Ishikawa (cell line): ENCODE data around the gene THSD4.

Source experiments
- CEBPB ChIP-seq: IDR thresholded peaks from 2 replicates; pipeline ENCODE4 v1.6.1; 2012
- EP300 ChIP-seq: IDR thresholded peaks from 2 replicates; pipeline ENCODE4 v1.6.1; 2012; ENCODE audit warnings: borderline replicate concordance
- FOXM1 ChIP-seq: IDR thresholded peaks from 2 replicates; pipeline ENCODE4 v1.6.1; 2012; ENCODE audit warnings: low read depth, borderline replicate concordance
- TEAD4 ChIP-seq: IDR thresholded peaks from 2 replicates; pipeline ENCODE4 v1.6.1; 2012
- ZBTB7A ChIP-seq: IDR thresholded peaks from 2 replicates; pipeline ENCODE4 v1.6.1; 2012; ENCODE audit warnings: low read depth
- TF ChIP-seq, protein P1 (sequence below): IDR thresholded peaks from 2 replicates; pipeline ENCODE4 v1.6.1; 2012

DNA sequence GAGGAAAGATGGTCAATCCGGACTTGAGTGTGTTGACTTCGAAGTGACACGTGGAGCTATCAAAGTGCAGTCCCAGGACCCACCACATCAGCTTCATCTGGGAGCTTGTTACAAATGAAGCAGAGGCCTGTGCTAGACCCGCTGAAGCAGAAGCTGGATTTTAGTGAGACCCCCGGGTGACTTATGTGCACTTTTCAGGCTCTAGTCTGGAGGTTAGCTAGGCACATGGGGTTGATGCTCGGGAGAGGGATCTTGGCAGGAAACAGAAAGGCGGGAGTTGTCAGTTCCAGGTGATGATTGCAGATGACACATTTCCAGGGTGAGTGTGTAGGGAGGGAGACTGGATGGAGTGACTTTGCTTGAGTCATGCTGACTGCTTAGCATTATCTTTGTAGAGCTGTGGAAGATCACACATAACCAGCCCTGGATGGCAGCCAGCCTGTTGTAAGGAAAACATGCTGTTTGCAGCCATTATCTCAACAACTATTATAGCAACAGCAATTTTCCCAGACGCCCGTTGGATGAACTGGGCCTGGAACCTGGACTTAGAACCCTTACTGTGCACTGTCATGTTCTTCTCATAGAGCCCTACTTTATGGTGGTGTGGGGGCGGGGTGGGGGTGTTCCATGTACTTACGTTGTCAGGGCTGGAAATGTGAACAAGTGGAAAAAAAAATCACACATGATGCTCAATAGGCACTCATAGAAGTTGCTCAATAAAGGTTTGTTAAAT is 122.4 kb downstream of the THSD4 start:
- no peak for TF ChIP-seq TEAD4
- no peak for TF ChIP-seq CEBPB
- TF ChIP-seq, protein P1, sequence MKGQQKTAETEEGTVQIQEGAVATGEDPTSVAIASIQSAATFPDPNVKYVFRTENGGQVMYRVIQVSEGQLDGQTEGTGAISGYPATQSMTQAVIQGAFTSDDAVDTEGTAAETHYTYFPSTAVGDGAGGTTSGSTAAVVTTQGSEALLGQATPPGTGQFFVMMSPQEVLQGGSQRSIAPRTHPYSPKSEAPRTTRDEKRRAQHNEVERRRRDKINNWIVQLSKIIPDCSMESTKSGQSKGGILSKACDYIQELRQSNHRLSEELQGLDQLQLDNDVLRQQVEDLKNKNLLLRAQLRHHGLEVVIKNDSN: no peak
- no peak for TF ChIP-seq FOXM1
- TF ChIP-seq ZBTB7A: no peak
- no peak for TF ChIP-seq EP300
